ENCODE measurements around the gene CD302.
A peak's percentile ranks its signal among the peaks of the same experiment; 100 is the strongest.
"Not testable (repeated sequence)": the region's sequence is repeated elsewhere in the genome, so short reads cannot be mapped to it uniquely, and the experiment has no call there.

Gene CD302

DNA sequence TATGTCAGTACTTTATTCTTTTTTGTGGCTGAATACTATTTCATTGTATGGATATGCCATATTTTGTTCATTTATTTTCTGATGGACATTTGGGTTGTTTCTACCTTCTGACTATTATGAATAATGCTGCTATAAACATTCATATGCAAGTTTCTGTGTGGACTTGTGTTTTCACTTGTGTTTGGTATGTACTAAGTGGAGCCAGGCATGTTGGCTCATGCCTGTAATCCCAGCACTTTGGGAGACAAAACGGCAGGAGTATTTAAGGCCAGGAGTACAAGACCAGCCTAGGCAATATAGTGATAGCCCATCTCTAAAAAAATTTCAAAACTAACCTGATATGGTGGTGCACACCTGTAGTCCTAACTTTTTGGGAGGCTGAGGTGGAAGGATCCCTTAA lies 62.4 kb downstream of the CD302 start:
- no peak for DNase-seq (ENCODE audit: low spot score)
- H3K27ac ChIP-seq (ENCODE audit: poor library complexity, severe bottlenecking): peak overlapping the region; percentile 52
- no peaks in the 10 kb centered on the region for H3K9me3 ChIP-seq (ENCODE audit: severe bottlenecking)
- ATAC-seq (ENCODE audit: low read depth): peak; percentile 60
- no peaks in the 10 kb centered on the region for H3K27me3 ChIP-seq (ENCODE audit: insufficient read depth, poor library complexity, severe bottlenecking)
- peaks cover 98% of the 10 kb centered on the region for H3K36me3 ChIP-seq (ENCODE audit: low read depth)
- TF ChIP-seq, protein P1, sequence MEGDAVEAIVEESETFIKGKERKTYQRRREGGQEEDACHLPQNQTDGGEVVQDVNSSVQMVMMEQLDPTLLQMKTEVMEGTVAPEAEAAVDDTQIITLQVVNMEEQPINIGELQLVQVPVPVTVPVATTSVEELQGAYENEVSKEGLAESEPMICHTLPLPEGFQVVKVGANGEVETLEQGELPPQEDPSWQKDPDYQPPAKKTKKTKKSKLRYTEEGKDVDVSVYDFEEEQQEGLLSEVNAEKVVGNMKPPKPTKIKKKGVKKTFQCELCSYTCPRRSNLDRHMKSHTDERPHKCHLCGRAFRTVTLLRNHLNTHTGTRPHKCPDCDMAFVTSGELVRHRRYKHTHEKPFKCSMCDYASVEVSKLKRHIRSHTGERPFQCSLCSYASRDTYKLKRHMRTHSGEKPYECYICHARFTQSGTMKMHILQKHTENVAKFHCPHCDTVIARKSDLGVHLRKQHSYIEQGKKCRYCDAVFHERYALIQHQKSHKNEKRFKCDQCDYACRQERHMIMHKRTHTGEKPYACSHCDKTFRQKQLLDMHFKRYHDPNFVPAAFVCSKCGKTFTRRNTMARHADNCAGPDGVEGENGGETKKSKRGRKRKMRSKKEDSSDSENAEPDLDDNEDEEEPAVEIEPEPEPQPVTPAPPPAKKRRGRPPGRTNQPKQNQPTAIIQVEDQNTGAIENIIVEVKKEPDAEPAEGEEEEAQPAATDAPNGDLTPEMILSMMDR (IDR thresholded peaks at IDR 0.05; ENCODE audit: poor library complexity, severe bottlenecking): no peak
- peaks cover 22% of the 10 kb centered on the region for H3K4me1 ChIP-seq (ENCODE audit: insufficient read depth, poor library complexity, severe bottlenecking)
- H3K4me3 ChIP-seq (ENCODE audit: severe bottlenecking): no peak overlapping the region

DNA sequence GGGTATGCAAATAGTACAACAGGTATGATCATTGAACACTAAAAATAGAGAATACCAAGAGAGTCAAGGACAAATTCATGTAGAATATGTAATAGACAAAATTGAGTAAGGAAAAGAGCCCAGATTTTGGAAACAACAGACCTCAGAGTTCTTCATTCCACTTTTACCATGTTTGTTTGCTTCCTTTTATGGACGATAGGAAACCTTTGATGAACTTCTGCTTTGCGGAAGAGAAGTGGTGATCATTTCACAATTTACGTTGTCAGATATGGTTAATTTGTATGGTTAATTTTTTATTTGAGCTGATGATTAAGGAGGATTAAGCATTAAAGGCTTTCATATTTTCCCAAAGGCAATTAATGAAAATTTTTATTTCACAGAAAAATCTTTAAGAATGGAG lies 69.4 kb downstream of the CD302 start:
- Histone ChIP-seq H3K27me3 (ENCODE audit: insufficient read depth, poor library complexity, severe bottlenecking) (no peaks in the 10 kb centered on the region), H3K4me3 (ENCODE audit: severe bottlenecking) (no peak overlapping the region), H3K36me3 (ENCODE audit: low read depth) (peaks cover 81% of the 10 kb centered on the region), H3K4me1 (ENCODE audit: insufficient read depth, poor library complexity, severe bottlenecking) (no peaks in the 10 kb centered on the region), H3K9me3 (ENCODE audit: severe bottlenecking) (no peaks in the 10 kb centered on the region), H3K27ac (ENCODE audit: poor library complexity, severe bottlenecking) (no peak overlapping the region)
- ATAC-seq (ENCODE audit: low read depth) (no peak), DNase-seq (ENCODE audit: low spot score) (no peak)
- TF ChIP-seq, protein P1 (IDR thresholded peaks at IDR 0.05; ENCODE audit: poor library complexity, severe bottlenecking): no peak

DNA sequence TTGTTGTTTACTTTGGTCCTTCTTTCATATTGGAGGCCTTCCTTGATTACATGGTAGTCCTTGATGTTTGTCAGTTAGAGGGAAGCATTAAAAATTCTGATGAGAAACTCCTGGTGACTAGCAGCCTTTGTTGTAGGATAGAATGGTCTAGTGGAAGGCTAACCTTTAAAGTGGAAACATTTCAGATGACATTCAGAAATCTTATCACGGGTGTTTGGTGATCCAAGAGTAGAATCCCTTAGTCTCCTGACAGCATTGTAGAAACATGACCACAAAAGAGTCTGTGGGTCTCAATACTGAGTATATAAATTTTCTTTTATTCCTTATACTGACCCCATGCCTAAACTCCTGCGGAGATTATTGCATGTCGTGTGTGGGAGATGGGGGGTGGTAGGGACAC lies 72.3 kb downstream of the CD302 start:
- TF ChIP-seq, protein P1 (IDR thresholded peaks at IDR 0.05; ENCODE audit: poor library complexity, severe bottlenecking): no peak
- H3K27me3 ChIP-seq (ENCODE audit: insufficient read depth, poor library complexity, severe bottlenecking): no peaks in the 10 kb centered on the region
- H3K9me3 ChIP-seq (ENCODE audit: severe bottlenecking): no peaks in the 10 kb centered on the region
- H3K27ac ChIP-seq (ENCODE audit: poor library complexity, severe bottlenecking): no peak overlapping the region
- ATAC-seq (ENCODE audit: low read depth) (no peak), DNase-seq (ENCODE audit: low spot score) (no peak)
- H3K36me3 ChIP-seq (ENCODE audit: low read depth): peaks cover 79% of the 10 kb centered on the region
- H3K4me3 ChIP-seq (ENCODE audit: severe bottlenecking): no peak overlapping the region
- no peaks in the 10 kb centered on the region for H3K4me1 ChIP-seq (ENCODE audit: insufficient read depth, poor library complexity, severe bottlenecking)

- not testable (repeated sequence) for H3K27ac ChIP-seq (ENCODE audit: poor library complexity, severe bottlenecking); ATAC-seq (ENCODE audit: low read depth); H3K4me3 ChIP-seq (ENCODE audit: severe bottlenecking); H3K9me3 ChIP-seq (ENCODE audit: severe bottlenecking); H3K4me1 ChIP-seq (ENCODE audit: insufficient read depth, poor library complexity, severe bottlenecking); H3K27me3 ChIP-seq (ENCODE audit: insufficient read depth, poor library complexity, severe bottlenecking); DNase-seq (ENCODE audit: low spot score)
- H3K36me3 ChIP-seq (ENCODE audit: low read depth): peaks cover 79% of the 10 kb centered on the region
Observed at GRCh38 chr2:159724795-159725572, 73.0 kb downstream of the CD302 start.

DNA sequence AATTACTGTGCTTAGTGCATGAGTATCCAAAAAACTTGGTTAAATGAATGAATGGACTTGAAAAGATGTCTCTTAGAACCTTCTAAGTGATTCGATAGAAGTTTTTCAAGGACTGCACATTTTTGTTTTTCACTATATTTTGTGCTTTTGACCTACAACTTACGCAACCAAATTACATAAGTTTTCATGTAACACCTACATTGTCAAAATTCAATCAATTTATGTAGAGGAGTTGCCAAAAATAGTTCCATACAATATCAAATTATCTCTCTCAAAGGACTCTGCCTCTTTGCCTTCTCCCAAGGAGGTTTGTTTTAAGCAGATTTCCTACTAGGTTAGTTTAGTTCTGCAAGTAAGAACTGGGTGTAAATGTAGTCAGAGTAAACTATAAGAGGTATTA lies 75.4 kb downstream of the CD302 start:
- ATAC-seq (ENCODE audit: low read depth): no peak
- TF ChIP-seq, protein P1 (IDR thresholded peaks at IDR 0.05; ENCODE audit: poor library complexity, severe bottlenecking): no peak
- Histone ChIP-seq H3K27me3 (ENCODE audit: insufficient read depth, poor library complexity, severe bottlenecking) (no peaks in the 10 kb centered on the region), H3K27ac (ENCODE audit: poor library complexity, severe bottlenecking) (no peak overlapping the region), H3K4me3 (ENCODE audit: severe bottlenecking) (no peak overlapping the region), H3K9me3 (ENCODE audit: severe bottlenecking) (no peaks in the 10 kb centered on the region), H3K4me1 (ENCODE audit: insufficient read depth, poor library complexity, severe bottlenecking) (peaks cover under 1% of the 10 kb centered on the region), H3K36me3 (ENCODE audit: low read depth) (peaks cover 81% of the 10 kb centered on the region)
- no peak for DNase-seq (ENCODE audit: low spot score)

Measured in RWPE2 (cell line).